ENCODE data around the gene RMND5A.

RMND5A gene

DNA sequence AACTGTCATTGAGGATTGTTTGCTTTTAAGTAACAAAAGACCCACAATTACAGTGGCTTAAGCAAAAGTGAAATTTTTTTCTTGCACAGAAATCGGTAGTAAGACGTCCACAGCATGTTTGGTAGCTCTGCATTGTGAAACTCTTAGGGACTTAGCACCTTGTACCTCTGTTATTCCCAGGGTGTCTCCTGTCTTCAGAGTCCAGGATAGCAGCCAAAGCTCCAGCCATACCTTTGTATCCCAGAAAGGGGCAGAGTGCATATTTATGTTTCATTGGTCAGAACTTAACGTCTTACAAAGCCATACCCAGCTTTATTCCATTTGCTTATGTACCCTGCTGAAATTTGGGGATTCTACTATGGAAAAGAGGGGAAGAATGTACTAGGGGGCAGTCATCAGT, 32.8 kb downstream of the RMND5A start:
- TF ChIP-seq, protein P1, sequence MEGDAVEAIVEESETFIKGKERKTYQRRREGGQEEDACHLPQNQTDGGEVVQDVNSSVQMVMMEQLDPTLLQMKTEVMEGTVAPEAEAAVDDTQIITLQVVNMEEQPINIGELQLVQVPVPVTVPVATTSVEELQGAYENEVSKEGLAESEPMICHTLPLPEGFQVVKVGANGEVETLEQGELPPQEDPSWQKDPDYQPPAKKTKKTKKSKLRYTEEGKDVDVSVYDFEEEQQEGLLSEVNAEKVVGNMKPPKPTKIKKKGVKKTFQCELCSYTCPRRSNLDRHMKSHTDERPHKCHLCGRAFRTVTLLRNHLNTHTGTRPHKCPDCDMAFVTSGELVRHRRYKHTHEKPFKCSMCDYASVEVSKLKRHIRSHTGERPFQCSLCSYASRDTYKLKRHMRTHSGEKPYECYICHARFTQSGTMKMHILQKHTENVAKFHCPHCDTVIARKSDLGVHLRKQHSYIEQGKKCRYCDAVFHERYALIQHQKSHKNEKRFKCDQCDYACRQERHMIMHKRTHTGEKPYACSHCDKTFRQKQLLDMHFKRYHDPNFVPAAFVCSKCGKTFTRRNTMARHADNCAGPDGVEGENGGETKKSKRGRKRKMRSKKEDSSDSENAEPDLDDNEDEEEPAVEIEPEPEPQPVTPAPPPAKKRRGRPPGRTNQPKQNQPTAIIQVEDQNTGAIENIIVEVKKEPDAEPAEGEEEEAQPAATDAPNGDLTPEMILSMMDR (IDR thresholded peaks at IDR 0.05; ENCODE audit: low read depth, low read length) = no peak
- no peak overlapping the region for H3K4me3 ChIP-seq (ENCODE audit: low read depth, low read length)

DNA sequence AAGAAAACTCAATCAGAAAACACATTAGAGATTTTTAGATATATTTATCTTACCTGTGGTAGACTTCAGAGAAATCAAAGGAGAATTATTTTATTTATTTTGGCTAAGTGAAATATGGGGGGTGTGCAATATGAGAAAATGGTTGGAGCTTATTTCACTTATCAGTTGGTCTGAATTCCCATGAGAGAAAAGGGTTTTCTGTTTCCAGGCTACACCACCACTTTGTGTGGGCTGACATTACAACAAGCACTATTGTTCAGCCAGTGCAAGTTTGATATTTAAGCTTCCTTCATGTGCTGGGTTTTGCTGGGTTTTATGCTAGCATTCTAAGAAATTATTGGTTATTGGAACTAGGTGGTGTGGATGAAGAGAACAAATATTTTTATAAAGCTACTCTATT, 33.5 kb downstream of the RMND5A start:
- TF ChIP-seq, protein P1 (IDR thresholded peaks at IDR 0.05; ENCODE audit: low read depth, low read length) = no peak
- no peak overlapping the region for H3K4me3 ChIP-seq (ENCODE audit: low read depth, low read length)

DNA sequence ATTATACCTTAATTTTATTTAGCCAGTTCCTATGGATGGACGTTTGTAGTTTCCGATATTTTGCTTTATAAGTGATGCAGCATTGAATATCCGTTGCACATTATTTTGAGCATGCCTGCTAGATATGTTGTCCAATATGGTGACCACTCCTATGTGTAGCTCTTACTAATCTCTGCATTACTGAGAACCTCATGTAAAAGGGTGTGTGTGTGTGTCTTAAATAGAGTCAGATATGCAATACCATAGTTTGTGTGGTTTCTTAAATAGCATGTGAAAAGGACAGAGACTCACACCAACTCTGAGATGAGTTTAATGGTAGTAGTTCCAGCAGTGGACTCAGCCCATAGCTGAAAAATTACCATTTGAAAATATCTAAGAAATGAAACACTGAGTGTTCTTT, 38.3 kb downstream of the RMND5A start:
- no peak overlapping the region for H3K4me3 ChIP-seq (ENCODE audit: low read depth, low read length)
- TF ChIP-seq, protein P1 (IDR thresholded peaks at IDR 0.05; ENCODE audit: low read depth, low read length) = no peak

DNA sequence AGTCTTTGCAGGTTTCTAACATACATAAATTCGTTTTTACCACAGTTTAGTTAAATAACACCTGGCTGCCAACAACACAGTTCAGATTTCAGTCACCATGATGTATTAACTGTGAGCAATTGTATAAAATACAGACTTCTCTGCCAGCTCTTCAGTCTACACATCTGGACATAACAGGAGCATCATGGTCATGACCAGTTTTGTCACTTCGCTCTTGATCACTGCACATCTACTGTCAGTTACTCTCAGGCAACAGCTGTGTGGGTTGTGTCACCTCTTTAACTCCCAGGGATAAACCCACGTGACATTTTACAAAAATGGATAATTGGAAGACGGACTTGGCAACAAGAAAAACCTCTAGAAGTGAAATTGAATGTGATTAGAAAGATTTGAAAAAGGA, 40.3 kb downstream of the RMND5A start:
- H3K4me3 ChIP-seq (ENCODE audit: low read depth, low read length) = no peak overlapping the region

DNA sequence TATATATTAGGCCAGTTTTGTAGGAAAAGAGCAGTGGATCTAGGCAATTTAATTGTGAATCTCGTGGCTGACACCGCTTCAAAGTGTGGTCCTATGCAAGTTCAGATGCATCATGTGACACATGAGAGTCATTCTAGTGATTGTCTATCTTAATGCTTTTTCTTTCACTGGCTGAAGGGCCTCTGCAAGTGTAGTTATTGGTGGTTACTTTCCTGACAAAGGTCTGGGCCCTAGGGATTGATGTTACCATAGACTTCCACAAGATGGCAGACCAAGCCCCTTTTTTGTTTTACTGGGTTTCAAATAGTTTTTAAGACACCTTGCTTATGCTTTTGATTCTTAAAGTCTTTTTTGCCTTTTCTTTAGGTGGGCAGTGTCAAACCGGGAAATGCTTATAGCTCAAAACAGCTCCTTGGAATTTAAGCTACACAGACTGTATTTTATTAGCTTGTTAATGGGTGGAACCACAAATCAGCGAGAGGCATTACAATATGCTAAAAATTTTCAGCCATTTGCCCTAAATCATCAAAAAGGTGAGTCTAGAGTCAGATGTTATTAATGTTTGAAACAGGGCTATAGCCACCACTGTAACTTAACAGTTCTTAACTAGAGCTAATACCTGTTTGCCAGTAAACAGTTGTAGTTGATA, 44.7 kb downstream of the RMND5A start:
- no peak overlapping the region for H3K4me3 ChIP-seq (ENCODE audit: low read depth, low read length)
- TF ChIP-seq, protein P1 (IDR thresholded peaks at IDR 0.05; ENCODE audit: low read depth, low read length) = peak; percentile 65

More for the DNA sequence above, 40.3 kb downstream of the RMND5A start:
- TF ChIP-seq, protein P1 (IDR thresholded peaks at IDR 0.05; ENCODE audit: low read depth, low read length) = no peak

DNA sequence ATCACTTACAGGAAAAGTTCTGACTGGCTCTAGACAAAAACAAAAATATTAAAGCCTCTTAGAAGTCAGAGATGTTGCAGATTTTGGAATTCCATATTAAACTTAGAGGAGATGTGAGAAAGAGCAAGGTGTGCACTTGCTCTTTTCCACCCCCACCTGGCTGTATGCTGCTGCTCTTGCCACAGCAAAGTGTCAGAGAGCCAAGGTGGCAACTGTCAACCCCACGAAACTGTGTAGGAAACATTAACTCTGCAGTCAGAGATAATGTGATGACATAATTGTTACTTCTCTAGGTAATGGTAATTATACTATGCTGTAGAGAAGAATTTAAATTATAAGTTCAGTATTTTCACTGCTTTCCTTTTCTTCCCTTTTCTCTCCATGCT, 45.2 kb downstream of the RMND5A start:
- TF ChIP-seq, protein P1 (IDR thresholded peaks at IDR 0.05; ENCODE audit: low read depth, low read length) = no peak

DNA sequence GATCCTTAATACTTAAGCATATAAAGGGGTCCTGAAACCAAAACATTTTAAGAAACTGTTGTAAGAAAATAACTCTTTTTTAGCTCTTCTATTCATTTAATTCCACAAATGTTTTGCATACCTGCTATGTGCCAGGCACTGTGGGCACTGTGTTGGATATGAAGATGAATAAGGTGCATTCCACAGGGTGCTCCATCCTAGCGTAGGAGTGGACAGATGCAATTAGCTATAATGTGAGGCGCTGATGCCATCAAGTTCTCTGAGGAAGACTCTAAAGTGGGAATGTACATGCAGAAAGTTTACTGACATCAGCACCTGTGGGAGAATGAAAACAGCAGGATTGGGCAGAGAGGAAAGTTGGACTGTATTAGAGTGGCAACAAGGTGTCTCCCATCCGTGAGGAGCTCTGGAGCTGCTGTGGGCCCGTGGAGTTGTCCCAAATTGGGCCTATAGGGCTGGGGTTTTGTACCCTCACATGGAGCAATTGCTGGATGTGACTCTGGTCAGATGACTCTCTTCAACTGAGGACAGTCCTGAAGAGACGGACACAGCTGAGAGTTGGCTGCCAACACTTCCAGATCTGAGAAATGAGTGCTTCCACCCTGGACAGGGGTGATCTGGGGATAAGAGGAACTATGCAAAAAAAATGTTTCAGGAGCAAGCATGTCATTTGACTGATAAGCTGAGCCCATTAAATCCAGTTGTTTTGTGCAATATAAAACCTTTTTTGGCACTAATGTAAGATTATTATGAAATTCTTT, 48.3 kb downstream of the RMND5A start:
- no peak overlapping the region for H3K4me3 ChIP-seq (ENCODE audit: low read depth, low read length)
- TF ChIP-seq, protein P1 (IDR thresholded peaks at IDR 0.05; ENCODE audit: low read depth, low read length) = no peak

More for the DNA sequence above, 45.2 kb downstream of the RMND5A start:
- no peak overlapping the region for H3K4me3 ChIP-seq (ENCODE audit: low read depth, low read length)

All from WI38 (cell line).